Fibroblast of peridontal ligament (primary cell): Measurements from ENCODE around the gene IL2RA.
A peak's percentile ranks its signal among the peaks of the same experiment; 100 is the strongest.

Experiments used
- DNase-seq: peaks from one replicate; pipeline ENCODE4 v3.0.0-alpha.2; 2010; ENCODE audit errors: extremely low read depth

Gene IL2RA

GRCh38 chr10:6038071-6038631 is 24.0 kb downstream of the IL2RA start:
- no peak for DNase-seq

GRCh38 chr10:6037422-6037821 is 24.7 kb downstream of the IL2RA start:
- DNase-seq: no peak

- no peak for DNase-seq
Measured at GRCh38 chr10:6036861-6037321, 25.3 kb downstream of the IL2RA start.

GRCh38 chr10:6035931-6036575 is 26.1 kb downstream of the IL2RA start:
- no peak for DNase-seq

- DNase-seq: no peak
Measured at GRCh38 chr10:6035101-6035834, 26.9 kb downstream of the IL2RA start.

- DNase-seq: no peak
Measured at GRCh38 chr10:6034371-6034770, 27.8 kb downstream of the IL2RA start.

GRCh38 chr10:6033954-6034353 is 28.2 kb downstream of the IL2RA start:
- peak; percentile 11 for DNase-seq

- DNase-seq: no peak
Measured at GRCh38 chr10:6030940-6031339, 31.2 kb downstream of the IL2RA start.

- DNase-seq: no peak
Measured at GRCh38 chr10:6030217-6030616, 31.9 kb downstream of the IL2RA start.

- DNase-seq: no peak
Measured at GRCh38 chr10:6027929-6028328, 34.2 kb downstream of the IL2RA start.

- DNase-seq: no peak
Measured at GRCh38 chr10:6025683-6026255, 36.4 kb downstream of the IL2RA start.

- no peak for DNase-seq
Measured at GRCh38 chr10:6024334-6024682, 37.9 kb downstream of the IL2RA start.

GRCh38 chr10:6023661-6024333 is 38.4 kb downstream of the IL2RA start:
- peak; percentile 2 for DNase-seq

GRCh38 chr10:6022660-6023059 is 39.5 kb downstream of the IL2RA start:
- no peak for DNase-seq

GRCh38 chr10:6020826-6021225 is 41.3 kb downstream of the IL2RA start:
- no peak for DNase-seq

GRCh38 chr10:6019796-6020195 is 42.4 kb downstream of the IL2RA start:
- DNase-seq: no peak

- no peak for DNase-seq
Measured at GRCh38 chr10:6019010-6019782, 43.0 kb downstream of the IL2RA start.

- no peak for DNase-seq
Measured at GRCh38 chr10:6018422-6018821, 43.7 kb downstream of the IL2RA start.

- DNase-seq: no peak
Measured at GRCh38 chr10:6017781-6018354, 44.3 kb downstream of the IL2RA start.

GRCh38 chr10:6014241-6014761 is 47.9 kb downstream of the IL2RA start:
- peak; percentile 65 for DNase-seq
